H1 (cell line): Measurements from ENCODE around the gene HMGB3.

Source experiments
- CEBPB ChIP-seq: IDR thresholded peaks from 2 replicates; pipeline ENCODE4 v1.6.1; 2012; ENCODE audit warnings: low read depth, low read length
- JUND ChIP-seq: IDR thresholded peaks from 2 replicates; pipeline ENCODE4 v1.6.1; 2011; ENCODE audit warnings: mild to moderate bottlenecking, improper control_type of control experiment, low read length
- POLR2A ChIP-seq, 2 experiments: IDR thresholded peaks; 1 replicate in 1 of 2; 2 replicates in 1 of 2; pipeline ENCODE4 v1.6.1; 2011; ENCODE audit warnings: low read depth in 2 of 2, low read length in 2 of 2, mild to moderate bottlenecking in 2 of 2; ENCODE audit errors: control extremely low read depth in 1 of 2
- POLR2AphosphoS5 ChIP-seq: IDR thresholded peaks from 2 replicates; pipeline ENCODE4 v1.6.1; 2011; ENCODE audit warnings: low read depth, low read length
- RNF2 ChIP-seq: fragments of 200-900, 300-1000 bp; sonication (generic); IDR thresholded peaks from 2 replicates; pipeline ENCODE4 v1.7.1; 2016; ENCODE audit warnings: borderline replicate concordance, low read depth, mild to moderate bottlenecking, antibody characterized with exemption, low read length; ENCODE audit not compliant: poor library complexity, severe bottlenecking; ENCODE audit errors: missing control alignments
- TBP ChIP-seq: IDR thresholded peaks from 2 replicates; pipeline ENCODE4 v1.6.1; 2011; ENCODE audit warnings: low read depth, low read length, improper control_type of control experiment
- TF ChIP-seq, protein P1 (sequence below): IDR thresholded peaks from 2 replicates; pipeline ENCODE4 v1.6.1; 2012; ENCODE audit warnings: inconsistent platforms

DNA sequence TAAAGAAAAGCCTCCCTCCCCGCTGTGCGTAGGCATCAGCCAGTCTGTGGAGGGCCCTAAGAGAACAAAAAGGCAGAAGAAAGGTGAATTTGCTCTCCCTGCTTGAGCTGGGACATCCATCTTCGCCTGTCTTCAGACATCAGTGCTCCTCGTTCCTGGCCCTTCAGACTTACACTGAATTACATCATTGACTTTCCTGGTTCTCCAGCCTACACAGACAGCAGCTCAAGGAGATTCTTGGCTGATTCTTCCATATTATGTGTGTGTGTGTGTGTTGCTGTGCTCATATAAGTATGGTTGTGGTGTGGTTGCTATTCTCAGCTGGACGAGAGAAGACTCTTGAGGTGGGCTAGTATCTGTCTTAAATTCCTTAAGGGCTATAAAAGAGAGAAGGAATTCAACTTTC lies 49.2 kb upstream of the HMGB3 start:
- TF ChIP-seq, protein P1, sequence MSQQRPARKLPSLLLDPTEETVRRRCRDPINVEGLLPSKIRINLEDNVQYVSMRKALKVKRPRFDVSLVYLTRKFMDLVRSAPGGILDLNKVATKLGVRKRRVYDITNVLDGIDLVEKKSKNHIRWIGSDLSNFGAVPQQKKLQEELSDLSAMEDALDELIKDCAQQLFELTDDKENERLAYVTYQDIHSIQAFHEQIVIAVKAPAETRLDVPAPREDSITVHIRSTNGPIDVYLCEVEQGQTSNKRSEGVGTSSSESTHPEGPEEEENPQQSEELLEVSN: no peak
- TF ChIP-seq POLR2AphosphoS5: no peak
- TF ChIP-seq TBP: no peak
- no peak for TF ChIP-seq POLR2A (IDR thresholded peaks at IDR 0.05; ENCODE audit: control extremely low read depth in 1 of 2, low read depth in 2 of 2, low read length in 2 of 2)
- TF ChIP-seq RNF2: no peak
- TF ChIP-seq JUND: no peak
- TF ChIP-seq CEBPB: no peak
